K562 (cell line): ENCODE measurements around the gene MYADM. TPM values are rescaled to one million over a fixed set of nuclear protein-coding genes. Genes with fewer than 3 reads are reported as not detected.

Experiments
- BCOR ChIP-seq: fragments of 450-650 bp; IDR thresholded peaks from 2 replicates; pipeline ENCODE4 v1.6.1; 2016
- BHLHE40 ChIP-seq: IDR thresholded peaks from 2 replicates; pipeline ENCODE4 v1.6.1; 2011; ENCODE audit warnings: low read length, improper control_type of control experiment
- CHCHD3 ChIP-seq: fragments of 250-450 bp; sonication (Bioruptor Pico); IDR thresholded peaks from 2 replicates; pipeline ENCODE4 v2.1.2; 2022; ENCODE audit warnings: mild to moderate bottlenecking
- CHD4 ChIP-seq: fragments of 200-600 bp; sonication (generic); IDR thresholded peaks from 3 replicates; pipeline ENCODE4 v1.6.1; 2012; ENCODE audit warnings: low read depth, mild to moderate bottlenecking, mixed read lengths, low read length, inconsistent platforms; ENCODE audit not compliant: insufficient read depth, insufficient replicate concordance, poor library complexity, severe bottlenecking
- DEAF1 ChIP-seq: fragments of 450-650 bp; formaldehyde crosslinking; IDR thresholded peaks from 2 replicates; pipeline ENCODE4 v1.4.0; 2020; ENCODE audit warnings: mild to moderate bottlenecking, moderate library complexity
- ELF2 ChIP-seq: fragments of 250-450 bp; sonication (Bioruptor Pico); IDR thresholded peaks from 2 replicates; pipeline ENCODE4 v1.5.0; 2021; ENCODE audit warnings: mild to moderate bottlenecking
- ELF4 ChIP-seq: fragments of 450-650 bp; formaldehyde crosslinking; IDR thresholded peaks from 2 replicates; pipeline ENCODE4 v1.4.0; 2022; ENCODE audit warnings: missing genetic modification characterization
- FOXA3 ChIP-seq, 2 experiments: fragments of 450-650 bp in 1 of 2; sonication (generic) in 1 of 2; formaldehyde crosslinking; IDR thresholded peaks in 1 of 2; conservative IDR thresholded peaks in 1 of 2; 2 replicates each; pipeline versions ENCODE4 v1.4.0 to v1.8.0; 2020 to 2022; ENCODE audit warnings: mild to moderate bottlenecking in 2 of 2, missing genetic modification reagents in 1 of 2
- L3MBTL2 ChIP-seq: fragments of 450-650 bp; IDR thresholded peaks from 2 replicates; pipeline ENCODE4 v1.6.1; 2016; ENCODE audit warnings: mild to moderate bottlenecking, moderate library complexity
- NEUROD1 ChIP-seq: fragments of 150-350 bp; IDR thresholded peaks from 2 replicates; pipeline ENCODE4 v1.6.1; 2014; ENCODE audit warnings: borderline replicate concordance, low read length, low read depth; ENCODE audit not compliant: partially characterized antibody
- NFIX ChIP-seq: fragments of 250-450 bp; sonication (Bioruptor Pico); IDR thresholded peaks from 2 replicates; pipeline ENCODE4 v1.4.0; 2020; ENCODE audit warnings: low read depth, mild to moderate bottlenecking, moderate library complexity
- NR2F6 ChIP-seq: fragments of 450-650 bp; formaldehyde crosslinking; IDR thresholded peaks from 2 replicates; pipeline ENCODE4 v1.4.0; 2020; ENCODE audit warnings: mild to moderate bottlenecking
- NR4A1 ChIP-seq, 2 experiments: fragments of 250-450 bp in 1 of 2; fragments of 450-650 bp in 1 of 2; sonication (Bioruptor Pico) in 1 of 2; IDR thresholded peaks; 2 replicates each; pipeline versions ENCODE4 v1.4.0 to v1.6.1; 2016 to 2020; ENCODE audit warnings: mild to moderate bottlenecking in 2 of 2, missing compliant biosample characterization in 1 of 2, missing genetic modification characterization in 1 of 2, moderate library complexity in 1 of 2
- PTBP1 ChIP-seq: fragments of 200-400 bp; formaldehyde crosslinking; IDR thresholded peaks from 2 replicates; pipeline ENCODE4 v1.6.1; 2017; ENCODE audit warnings: low read depth, low read length
- SIRT6 ChIP-seq: IDR thresholded peaks from one replicate; pipeline ENCODE4 v1.6.1; 2012; ENCODE audit warnings: low read depth, mild to moderate bottlenecking, control low read depth, inconsistent platforms, low read length, moderate library complexity
- SNAPC5 ChIP-seq: fragments of 250-450 bp; sonication (Bioruptor Pico); IDR thresholded peaks from 2 replicates; pipeline ENCODE4 v1.8.0; 2021; ENCODE audit warnings: moderate library complexity, mild to moderate bottlenecking, inconsistent platforms
- SRSF9 ChIP-seq: fragments of 200-400 bp; formaldehyde crosslinking; IDR thresholded peaks from 2 replicates; pipeline ENCODE4 v1.6.1; 2017; ENCODE audit warnings: low read depth, low read length, borderline replicate concordance
- TRIM28 ChIP-seq: fragments of 450-650 bp; IDR thresholded peaks from 2 replicates; pipeline ENCODE4 v1.6.1; 2017
- ZBTB49 ChIP-seq: sonication (generic); formaldehyde crosslinking; IDR thresholded peaks from 2 replicates; pipeline ENCODE4 v1.8.0; 2022; ENCODE audit warnings: missing genetic modification reagents, mild to moderate bottlenecking, borderline replicate concordance
- ZFPM2 ChIP-seq: fragments of 250-450 bp; sonication (Bioruptor Pico); IDR thresholded peaks from 2 replicates; pipeline ENCODE4 v1.5.1; 2022; ENCODE audit warnings: mild to moderate bottlenecking
- ZNF224 ChIP-seq: sonication (generic); formaldehyde crosslinking; IDR thresholded peaks from 2 replicates; pipeline ENCODE4 v1.8.0; 2022; ENCODE audit warnings: mild to moderate bottlenecking, missing genetic modification reagents
- ZNF551 ChIP-seq: fragments of 250-450 bp; sonication (Bioruptor Pico); IDR thresholded peaks from 2 replicates; pipeline ENCODE4 v1.5.0; 2021; ENCODE audit warnings: mild to moderate bottlenecking, moderate library complexity
- polyA plus RNA-seq, 8 experiments: library from polyadenylated mRNA; depleted of rRNA in 4 of 8; stranded (reverse) in 5 of 8; unstranded in 3 of 8; fragments of >200 nt; fragmentation: Nextera tagmentation in 2 of 8; fragmentation: Illumina TruSeq in 1 of 8; extraction: Ambion mirVana in 2 of 8; extraction: Trizol in 1 of 8; gene quantifications; 2 replicates each; pipeline versions ENCODE4 v1.2.1 to v1.2.3, GENCODE V29; 2011 to 2014; ENCODE audit warnings: inconsistent platforms in 1 of 8, missing spikeins in 1 of 8
- total RNA-seq, 7 experiments: library from RNA; depleted of rRNA in 6 of 7; stranded (reverse); fragments of >200 nt in 6 of 7; fragmentation: Illumina TruSeq in 2 of 7; extraction: Trizol in 2 of 7; gene quantifications; 2 replicates each; pipeline versions ENCODE4 v1.2.1 to v1.2.3, GENCODE V29; 2011 to 2021; ENCODE audit warnings: low replicate concordance in 1 of 7

Gene MYADM
- total and polyA plus RNA-seq, 9 of the 15 experiments (the other 6 are each of a cell fraction or from before 2014, with no cell fraction given) = 4.5 to 70.3 (median 14.4) TPM

- TF ChIP-seq NR4A1 (CRISPR knock-in tag; IDR thresholded peaks at IDR 0.05) (no peak), NR4A1 (tag; IDR thresholded peaks at IDR 0.05) (no peak), NR2F6 (CRISPR knock-in tag) (no peak), ELF4 (no peak), BHLHE40 (no peak), NEUROD1 (peak; percentile 81), ZNF224 (CRISPR knock-in tag) (no peak), ZNF551 (CRISPR knock-in tag) (no peak), TRIM28 (no peak), SRSF9 (no peak), CHCHD3 (CRISPR knock-in tag) (no peak), NFIX (no peak), L3MBTL2 (no peak), ZBTB49 (no peak), DEAF1 (CRISPR knock-in tag) (no peak), BCOR (no peak), FOXA3 (CRISPR knock-in tag; conservative IDR thresholded peaks at IDR 0.05 in 1 of 2, IDR thresholded peaks at IDR 0.05 in 1 of 2) (no peak), SNAPC5 (CRISPR knock-in tag) (no peak), SIRT6 (no peak), CHD4 (no peak), PTBP1 (no peak), ELF2 (peak; percentile 58; the same call in 1 of the 2 replicates), ZFPM2 (no peak)
Measured at GRCh38 chr19:53867225-53868090, at the start of gene MYADM (continued).
